Endothelial cell (in vitro differentiated cells): Measurements from ENCODE around the gene TCAIM. TPM values are rescaled to one million over a fixed set of nuclear protein-coding genes. Genes with fewer than 3 reads are reported as not detected.
A peak's percentile ranks its signal among the peaks of the same experiment; 100 is the strongest.

ENCODE experiments used
- DNase-seq: peaks from one replicate; pipeline ENCODE4 v3.0.0; 2021; ENCODE audit warnings: low spot score
- H3K27ac Mint-ChIP-seq: one replicate; pipeline ENCODE4 v1.8.0; 2021; ENCODE audit warnings: mixed read lengths, inconsistent platforms; ENCODE audit not compliant: unreplicated experiment
- H3K27me3 Mint-ChIP-seq: one replicate; pipeline ENCODE4 v1.8.0; 2021; ENCODE audit warnings: mild to moderate bottlenecking, moderate library complexity, mixed read lengths, inconsistent platforms; ENCODE audit not compliant: unreplicated experiment
- H3K36me3 Mint-ChIP-seq: one replicate; pipeline ENCODE4 v1.8.0; 2021; ENCODE audit warnings: mild to moderate bottlenecking, low read depth, mixed read lengths, inconsistent platforms; ENCODE audit not compliant: unreplicated experiment
- H3K4me1 Mint-ChIP-seq: one replicate; pipeline ENCODE4 v1.8.0; 2021; ENCODE audit warnings: mild to moderate bottlenecking, mixed read lengths, inconsistent platforms; ENCODE audit not compliant: unreplicated experiment
- H3K4me3 Mint-ChIP-seq: one replicate; pipeline ENCODE4 v1.8.0; 2021; ENCODE audit warnings: mild to moderate bottlenecking, mixed read lengths, inconsistent platforms; ENCODE audit not compliant: unreplicated experiment
- H3K9me3 Mint-ChIP-seq: one replicate; pipeline ENCODE4 v1.8.0; 2021; ENCODE audit warnings: mixed read lengths, inconsistent platforms; ENCODE audit not compliant: unreplicated experiment
- total RNA-seq: library from RNA; stranded (reverse); fragmentation: NEBNext Ultra II Directional; extraction: Animal tissue kit (Norgen Biotek cat#: 25700); gene quantifications from one replicate; pipeline ENCODE4 v1.2.1, GENCODE V29; 2021; ENCODE audit not compliant: unreplicated experiment
- TF ChIP-seq, protein P1 (sequence below): fragments of 200-600 bp; sonication (generic); IDR thresholded peaks from one replicate; pipeline ENCODE4 v1.5.0; 2021; ENCODE audit warnings: antibody characterized with exemption; ENCODE audit not compliant: unreplicated experiment

TCAIM gene
- total RNA-seq, 1 donor from 2014 or later: 20.5 TPM

DNA sequence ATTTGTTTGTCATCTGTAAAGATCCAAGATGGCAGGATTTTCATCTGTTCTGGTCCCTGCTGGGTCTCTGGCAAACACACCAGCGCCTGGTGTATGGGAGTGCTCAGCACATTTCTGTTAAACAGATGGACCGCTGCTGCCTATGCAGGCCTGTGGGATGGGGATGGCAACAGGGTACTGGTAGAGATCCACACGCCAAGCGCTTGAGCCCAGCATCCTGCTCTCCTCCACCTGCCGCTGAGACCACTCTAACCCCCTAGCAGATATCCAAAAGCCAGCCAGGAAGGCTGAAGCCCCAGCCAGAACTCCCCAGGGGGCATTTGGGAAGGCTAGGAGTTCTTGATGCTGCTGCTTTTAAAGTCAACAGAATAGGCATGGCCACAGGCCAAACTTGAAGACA is 107.2 kb downstream of the TCAIM start:
- Mint-ChIP-seq H3K27me3 (peaks cover 3% of the 10 kb centered on the region), H3K36me3 (peaks cover 55% of the 10 kb centered on the region), H3K27ac (no peak overlapping the region), H3K9me3 (no peaks in the 10 kb centered on the region), H3K4me3 (peak overlapping the region; percentile 7), H3K4me1 (peaks cover under 1% of the 10 kb centered on the region)
- no peak for DNase-seq
- TF ChIP-seq, protein P1, sequence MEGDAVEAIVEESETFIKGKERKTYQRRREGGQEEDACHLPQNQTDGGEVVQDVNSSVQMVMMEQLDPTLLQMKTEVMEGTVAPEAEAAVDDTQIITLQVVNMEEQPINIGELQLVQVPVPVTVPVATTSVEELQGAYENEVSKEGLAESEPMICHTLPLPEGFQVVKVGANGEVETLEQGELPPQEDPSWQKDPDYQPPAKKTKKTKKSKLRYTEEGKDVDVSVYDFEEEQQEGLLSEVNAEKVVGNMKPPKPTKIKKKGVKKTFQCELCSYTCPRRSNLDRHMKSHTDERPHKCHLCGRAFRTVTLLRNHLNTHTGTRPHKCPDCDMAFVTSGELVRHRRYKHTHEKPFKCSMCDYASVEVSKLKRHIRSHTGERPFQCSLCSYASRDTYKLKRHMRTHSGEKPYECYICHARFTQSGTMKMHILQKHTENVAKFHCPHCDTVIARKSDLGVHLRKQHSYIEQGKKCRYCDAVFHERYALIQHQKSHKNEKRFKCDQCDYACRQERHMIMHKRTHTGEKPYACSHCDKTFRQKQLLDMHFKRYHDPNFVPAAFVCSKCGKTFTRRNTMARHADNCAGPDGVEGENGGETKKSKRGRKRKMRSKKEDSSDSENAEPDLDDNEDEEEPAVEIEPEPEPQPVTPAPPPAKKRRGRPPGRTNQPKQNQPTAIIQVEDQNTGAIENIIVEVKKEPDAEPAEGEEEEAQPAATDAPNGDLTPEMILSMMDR: no peak

- H3K27me3 Mint-ChIP-seq: peaks cover 3% of the 10 kb centered on the region
- H3K27ac Mint-ChIP-seq: no peak overlapping the region
- H3K36me3 Mint-ChIP-seq: peaks cover 60% of the 10 kb centered on the region
- no peaks in the 10 kb centered on the region for H3K4me1 Mint-ChIP-seq
- no peaks in the 10 kb centered on the region for H3K9me3 Mint-ChIP-seq
- TF ChIP-seq, protein P1: no peak
- H3K4me3 Mint-ChIP-seq: peak overlapping the region; percentile 53
- no peak for DNase-seq
Measured at GRCh38 chr3:44446929-44447328, 108.4 kb downstream of the TCAIM start.

- TF ChIP-seq, protein P1: no peak
- peaks cover 3% of the 10 kb centered on the region for H3K27me3 Mint-ChIP-seq
- no peak for DNase-seq
- no peaks in the 10 kb centered on the region for H3K4me1 Mint-ChIP-seq
- H3K4me3 Mint-ChIP-seq: no peak overlapping the region
- H3K9me3 Mint-ChIP-seq: no peaks in the 10 kb centered on the region
- H3K27ac Mint-ChIP-seq: no peak overlapping the region
- H3K36me3 Mint-ChIP-seq: peaks cover 64% of the 10 kb centered on the region
Measured at GRCh38 chr3:44451441-44451840, 112.9 kb downstream of the TCAIM start.

GRCh38 chr3:44454258-44454657 is 115.7 kb downstream of the TCAIM start:
- Mint-ChIP-seq H3K4me1 (no peaks in the 10 kb centered on the region), H3K27me3 (peaks cover 2% of the 10 kb centered on the region), H3K36me3 (peaks cover 41% of the 10 kb centered on the region), H3K9me3 (no peaks in the 10 kb centered on the region), H3K27ac (no peak overlapping the region), H3K4me3 (no peak overlapping the region)
- TF ChIP-seq, protein P1: no peak
- DNase-seq: no peak

DNA sequence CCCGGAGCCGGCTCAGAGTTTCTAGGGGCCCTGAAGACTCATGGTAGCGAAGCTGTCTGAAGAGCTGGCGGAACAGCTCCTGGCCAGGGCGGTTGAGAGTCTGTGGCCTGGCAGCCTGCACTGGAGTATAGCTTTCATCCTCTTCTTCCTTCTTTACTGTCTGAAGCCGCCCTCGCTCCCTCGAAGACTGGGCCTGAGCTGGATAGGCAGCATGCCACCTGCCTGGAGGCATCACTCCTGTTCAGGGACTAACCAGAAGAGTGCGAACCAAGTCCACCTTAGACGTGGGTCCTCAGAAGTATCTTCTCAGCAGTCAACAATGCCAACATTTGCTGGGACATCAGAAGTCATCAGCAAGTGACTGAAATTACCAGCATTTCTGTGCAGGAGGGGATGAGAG is 116.8 kb downstream of the TCAIM start:
- H3K4me3 Mint-ChIP-seq: no peak overlapping the region
- TF ChIP-seq, protein P1: no peak
- H3K4me1 Mint-ChIP-seq: no peaks in the 10 kb centered on the region
- peaks cover 44% of the 10 kb centered on the region for H3K36me3 Mint-ChIP-seq
- DNase-seq: no peak
- H3K9me3 Mint-ChIP-seq: peaks cover 2% of the 10 kb centered on the region
- no peak overlapping the region for H3K27ac Mint-ChIP-seq
- peaks cover 2% of the 10 kb centered on the region for H3K27me3 Mint-ChIP-seq

Other genes starting within 250 kb of the TCAIM start
- not detected for gene TOPAZ1, start 96.9 kb upstream of the TCAIM start, total RNA-seq
- 31.5 TPM for gene ZNF445, start 138.9 kb downstream of the TCAIM start, total RNA-seq
- 2.2 TPM for gene ZKSCAN7, start 216.4 kb downstream of the TCAIM start, total RNA-seq
- 15.5 TPM for gene ZNF660, start 246.2 kb downstream of the TCAIM start, total RNA-seq